NCI-H526 (cell line): Measurements from ENCODE around the gene VSIG8.
A peak's percentile ranks its signal among the peaks of the same experiment; 100 is the strongest.

ENCODE experiments used
- DNase-seq, 2 experiments: peaks; one replicate each; lab custom pipeline; 2025; lab: John Stamatoyannopoulos, UW

VSIG8 gene

DNA sequence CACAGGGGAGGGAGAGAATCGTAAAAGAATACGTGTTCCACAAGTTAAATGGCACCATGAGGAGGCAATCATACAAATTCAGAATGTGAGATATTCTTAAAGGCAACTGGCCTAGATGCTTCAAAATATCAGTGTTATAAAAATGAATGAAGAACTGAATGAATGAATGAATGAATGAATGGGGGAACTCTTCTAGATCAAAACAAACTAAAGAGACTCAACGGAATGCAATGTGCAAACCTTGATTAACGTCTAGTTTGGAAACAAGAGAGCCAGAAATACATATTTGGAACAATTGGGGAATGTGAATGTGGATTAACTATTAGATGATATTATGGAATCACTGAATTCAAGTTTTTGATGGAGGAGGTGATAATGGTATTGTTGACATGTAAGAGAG is 20.7 kb upstream of the VSIG8 start:
- no peak for DNase-seq

- DNase-seq: no peak
Observed at GRCh38 chr1:159882527-159882862, 20.0 kb upstream of the VSIG8 start.

- DNase-seq: peak; percentile 56 to 74
Observed at GRCh38 chr1:159881622-159882526, 19.4 kb upstream of the VSIG8 start.

DNA sequence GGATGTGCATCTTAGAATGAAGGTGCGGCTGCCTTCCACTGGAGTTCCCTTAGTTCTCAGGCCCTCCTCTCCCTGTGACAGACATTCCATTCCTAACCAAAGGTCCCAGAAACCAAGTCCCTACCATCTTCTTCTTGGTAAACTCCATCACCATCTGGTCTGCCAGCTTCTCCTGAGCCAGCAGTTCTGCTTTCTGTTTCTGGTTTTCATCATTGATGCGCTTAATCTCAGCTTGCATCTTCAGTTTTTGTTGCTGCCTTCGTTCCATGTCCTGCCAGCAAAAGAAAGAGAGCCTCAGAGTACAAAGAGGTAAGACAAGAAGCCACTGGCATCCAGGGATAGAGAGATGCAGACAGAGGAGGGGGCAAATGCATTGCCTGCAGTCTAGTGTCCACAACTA is 18.0 kb upstream of the VSIG8 start:
- no peak for DNase-seq

- DNase-seq: no peak
Observed at GRCh38 chr1:159879977-159880376, 17.5 kb upstream of the VSIG8 start.

GRCh38 chr1:159879136-159879535 is 16.7 kb upstream of the VSIG8 start:
- DNase-seq: no peak

DNA sequence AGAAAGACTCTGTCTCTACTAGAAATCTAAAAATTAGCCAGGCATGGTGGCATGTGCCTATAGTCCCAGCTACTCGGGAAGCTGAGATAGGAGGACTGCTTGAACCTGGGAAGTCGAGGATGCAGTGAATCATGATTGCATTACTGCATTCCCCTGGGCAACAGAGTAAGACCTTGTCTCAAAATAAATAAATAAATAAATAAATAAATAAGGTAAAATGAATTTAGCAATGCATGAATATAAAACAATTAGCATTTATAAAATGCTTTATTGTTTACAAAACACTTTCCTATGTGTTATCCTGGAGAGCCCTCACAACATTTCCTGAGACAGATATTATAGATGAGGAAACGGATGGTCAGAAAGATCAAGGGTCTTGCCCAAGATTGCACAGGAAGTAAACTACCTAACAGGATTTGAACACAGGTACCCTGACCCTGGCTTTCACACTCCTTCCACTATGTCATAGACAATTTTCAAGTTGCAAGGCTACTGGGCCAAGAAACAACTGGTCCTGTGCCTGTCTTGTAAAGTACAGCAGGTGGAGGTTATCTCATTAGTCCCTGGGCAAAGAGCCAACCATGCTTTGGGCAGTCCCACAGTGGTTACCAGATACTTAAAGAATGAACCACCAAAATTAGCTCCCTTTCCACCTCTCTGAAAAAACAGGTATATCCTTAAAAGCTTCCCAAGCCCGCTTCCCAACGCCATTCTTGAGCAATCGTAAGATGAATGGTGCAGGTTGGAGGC is 15.4 kb upstream of the VSIG8 start:
- DNase-seq: no peak

GRCh38 chr1:159873530-159874143 is 11.2 kb upstream of the VSIG8 start:
- no peak for DNase-seq

GRCh38 chr1:159872891-159873290 is 10.4 kb upstream of the VSIG8 start:
- DNase-seq: no peak

- DNase-seq: no peak
Observed at GRCh38 chr1:159870704-159871103, 8.2 kb upstream of the VSIG8 start.

DNA sequence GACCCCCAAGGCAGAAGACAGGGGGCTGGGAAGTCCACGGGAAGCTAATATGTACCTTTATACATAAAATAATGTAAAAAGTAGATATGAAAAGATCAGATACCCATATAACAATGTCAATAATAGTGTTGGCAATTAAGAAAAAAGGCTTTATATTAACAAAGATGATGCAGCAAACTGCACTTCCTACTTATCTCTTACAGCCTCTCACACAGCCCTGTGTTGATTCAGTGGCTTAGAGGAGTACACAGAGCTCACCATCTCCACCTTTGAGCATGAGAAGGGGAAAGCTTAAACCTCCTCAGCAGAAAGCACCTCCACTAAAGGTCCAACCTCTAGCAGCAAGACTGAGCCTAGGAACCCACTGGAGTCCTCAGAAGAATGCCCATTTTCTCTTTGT is 7.2 kb upstream of the VSIG8 start:
- DNase-seq: no peak

DNA sequence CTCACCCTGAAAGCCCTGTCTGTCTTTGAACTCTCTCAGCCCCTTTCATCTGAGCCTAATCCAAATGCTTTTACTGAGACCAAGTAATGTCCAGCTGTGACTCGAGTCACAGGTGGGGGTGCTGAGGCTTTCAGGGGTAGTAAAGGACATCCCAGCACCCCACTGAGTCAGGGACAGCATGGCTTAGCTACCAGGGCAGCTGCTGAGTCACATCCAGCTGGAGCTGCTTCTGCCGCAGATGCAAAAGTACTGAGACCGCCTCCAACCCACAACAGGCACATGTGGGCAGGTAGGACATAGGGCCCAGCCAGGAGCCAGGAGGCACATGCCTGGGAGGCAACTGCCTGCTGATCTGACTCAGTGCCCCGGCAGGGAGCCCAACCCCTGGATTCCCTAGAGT is 6.7 kb upstream of the VSIG8 start:
- no peak for DNase-seq

- DNase-seq: no peak
Observed at GRCh38 chr1:159868766-159869165, 6.3 kb upstream of the VSIG8 start.

DNA sequence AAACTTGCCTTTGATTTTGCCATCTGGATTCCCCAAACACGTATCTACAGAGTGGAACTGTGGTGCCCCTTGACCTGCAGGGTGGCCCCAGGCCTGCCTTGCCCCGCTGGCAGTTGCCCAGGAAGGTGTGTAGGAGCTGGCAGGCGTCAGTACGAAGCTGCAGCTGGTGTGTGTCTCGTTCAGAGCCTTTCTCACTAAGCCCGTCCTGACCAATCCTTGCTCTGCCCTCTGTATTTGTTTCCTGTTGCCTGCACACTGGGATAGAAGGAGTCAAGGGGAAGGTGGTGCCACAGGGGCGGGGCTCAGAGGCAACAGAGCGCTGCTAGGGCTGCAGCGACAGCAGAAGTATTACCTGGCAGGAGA is 5.2 kb upstream of the VSIG8 start:
- peak; percentile 94 to 96 for DNase-seq

DNA sequence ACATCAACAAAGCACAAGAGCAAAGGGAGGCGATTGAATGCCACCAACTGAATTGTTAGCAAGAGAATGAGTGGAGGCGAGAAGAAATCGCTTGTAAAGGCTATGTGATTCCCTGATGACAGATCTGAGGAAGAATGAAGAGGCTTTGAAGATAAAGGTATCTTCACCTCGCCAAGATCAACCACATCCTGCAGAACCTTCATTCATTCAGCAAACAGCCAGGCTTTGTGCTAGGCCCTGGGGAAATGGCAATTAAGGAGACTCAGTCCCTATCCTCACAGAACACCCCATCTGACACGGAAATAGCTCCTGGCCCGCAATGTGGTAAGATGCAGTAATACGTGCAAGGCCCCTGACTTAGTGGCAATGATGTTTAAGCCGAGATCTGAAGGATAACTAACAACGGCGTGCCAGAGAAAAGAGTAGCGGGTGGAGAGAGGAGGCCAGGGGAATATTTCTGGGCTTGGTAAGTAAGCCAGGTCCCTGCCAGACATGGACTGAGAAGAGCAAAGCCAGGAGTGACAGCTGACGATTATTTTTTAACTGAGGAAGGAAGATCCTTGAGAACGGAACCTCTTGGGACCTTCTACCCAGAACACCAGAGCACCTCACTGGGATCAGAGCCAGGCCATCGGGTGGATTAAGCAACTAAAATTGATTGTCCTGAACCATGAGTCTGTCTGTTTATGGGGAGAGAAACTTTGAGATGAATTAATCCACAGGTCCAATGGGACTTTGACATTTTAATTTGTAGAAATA is 4.6 kb upstream of the VSIG8 start:
- no peak for DNase-seq

- no peak for DNase-seq
Observed at GRCh38 chr1:159866066-159866465, 3.6 kb upstream of the VSIG8 start.

- no peak for DNase-seq
Observed at GRCh38 chr1:159864262-159864661, 1.8 kb upstream of the VSIG8 start.

DNA sequence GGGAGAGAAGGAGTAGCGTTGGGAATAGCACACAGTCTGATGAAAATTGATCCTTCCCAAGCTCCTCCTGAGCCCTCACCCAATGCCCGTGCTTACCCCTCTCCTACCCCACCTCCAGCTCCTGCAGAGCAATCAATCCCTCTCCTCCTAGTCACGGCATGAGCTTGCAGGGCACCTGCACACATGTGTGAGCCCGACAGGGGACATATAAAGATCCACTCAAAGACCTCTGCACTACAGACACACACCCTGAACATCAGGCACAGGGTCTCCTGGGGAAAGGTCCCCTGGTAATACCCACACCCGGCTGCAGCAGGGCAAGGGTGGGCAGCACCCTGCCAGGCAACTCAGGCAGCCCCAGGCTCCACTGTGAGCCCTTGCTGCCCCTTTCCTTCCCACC is 426 bp downstream of the VSIG8 start:
- DNase-seq: no peak

DNA sequence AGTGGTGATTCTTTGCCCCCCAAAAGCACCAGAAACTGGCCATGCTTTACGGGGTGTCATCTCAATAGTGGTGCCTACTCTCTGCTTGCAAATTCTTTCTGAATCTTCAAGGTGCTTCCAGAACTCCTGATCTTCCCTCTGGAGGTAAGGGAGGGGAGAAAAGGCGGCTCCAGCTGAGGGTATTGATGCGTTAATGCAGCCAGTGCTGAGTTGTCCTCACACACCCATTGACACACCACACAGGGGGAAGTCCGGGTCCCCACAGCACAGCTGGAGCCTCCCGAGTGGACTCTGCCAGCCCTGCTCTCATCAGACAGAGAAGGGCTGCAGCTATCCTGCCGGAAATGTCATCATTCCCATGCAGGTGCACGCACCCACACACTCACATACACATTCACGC is 1.2 kb downstream of the VSIG8 start:
- DNase-seq: no peak

DNA sequence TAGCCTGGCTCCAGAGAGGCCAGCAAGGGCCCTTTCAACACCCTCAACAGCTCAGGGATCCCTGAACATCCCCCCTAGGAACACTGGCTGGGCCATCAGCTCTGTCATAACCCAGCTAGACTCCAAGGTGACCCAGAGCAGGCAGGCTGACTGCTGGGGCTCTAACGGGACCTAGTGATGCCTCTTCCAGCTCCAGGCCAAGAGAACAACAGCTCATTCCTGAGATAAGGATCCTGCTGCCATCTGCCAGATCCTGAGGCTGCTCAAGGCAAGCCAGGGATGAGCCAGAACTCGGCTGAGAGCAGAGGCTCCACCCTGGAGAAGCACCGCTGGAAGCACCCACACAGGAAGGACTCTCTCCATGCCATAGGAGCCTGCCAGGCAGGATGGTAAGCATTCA is 2.0 kb downstream of the VSIG8 start:
- no peak for DNase-seq

DNA sequence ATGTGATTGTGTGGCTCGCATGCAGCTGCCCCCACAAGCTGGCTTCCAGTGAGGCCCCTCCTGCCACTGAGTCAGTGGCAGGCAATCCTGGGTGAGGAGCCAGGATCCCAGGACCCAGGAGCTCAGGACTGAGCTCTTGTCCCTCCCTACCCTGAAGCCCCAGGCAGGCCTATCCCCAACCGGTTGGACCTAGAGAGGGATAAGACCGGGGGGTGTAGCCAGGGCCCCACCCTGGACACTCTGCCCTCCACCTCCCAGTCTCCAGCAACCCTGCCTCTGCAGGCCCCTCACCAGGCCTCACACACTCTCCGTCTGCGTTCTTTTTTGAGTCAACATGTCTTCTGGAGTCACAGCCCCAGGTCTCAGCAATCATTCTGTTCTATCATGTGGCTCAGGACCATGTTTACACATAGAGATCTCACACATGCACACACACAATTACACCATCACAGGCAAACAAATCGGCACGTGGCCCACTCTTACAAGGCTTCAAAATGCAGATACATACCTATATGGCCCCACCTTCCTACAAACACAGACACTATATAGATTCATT is 2.6 kb downstream of the VSIG8 start:
- no peak for DNase-seq

DNA sequence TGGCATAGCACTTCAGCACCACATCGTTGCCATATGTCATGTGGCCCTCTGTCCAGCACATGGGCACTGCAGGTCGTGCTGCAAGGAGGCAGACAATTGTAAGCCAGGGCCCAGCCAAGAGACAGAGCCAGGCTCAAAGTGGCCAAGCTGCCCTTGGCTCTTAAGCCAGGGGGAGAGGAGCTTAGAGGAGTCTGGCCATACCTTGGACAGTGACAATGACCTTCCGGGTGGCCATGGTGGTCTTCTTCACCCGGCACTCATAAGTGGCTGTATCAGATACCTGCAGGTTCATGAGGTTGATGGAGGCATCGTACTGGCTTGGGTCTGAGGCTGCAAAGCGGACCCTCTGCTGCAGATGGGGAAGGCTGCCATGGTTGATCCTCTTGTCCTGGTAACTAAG is 4.6 kb downstream of the VSIG8 start:
- no peak for DNase-seq
